ENCODE data around the gene ARID5B.
A peak's percentile ranks its signal among the peaks of the same experiment; 100 is the strongest.

ARID5B gene

GRCh38 chr10:61923210-61923949 lies 21.9 kb downstream of the ARID5B start:
- TF ChIP-seq CTCF (conservative IDR thresholded peaks at IDR 0.05; ENCODE audit: low read length): no peak
- H3K4me3 ChIP-seq (ENCODE audit: low read length): no peak overlapping the region
- peak; percentile 75 for DNase-seq (ENCODE audit: low read depth)

GRCh38 chr10:61923950-61924274 lies 22.4 kb downstream of the ARID5B start:
- DNase-seq (ENCODE audit: low read depth): no peak
- H3K4me3 ChIP-seq (ENCODE audit: low read length): no peak overlapping the region
- no peak for TF ChIP-seq CTCF (conservative IDR thresholded peaks at IDR 0.05; ENCODE audit: low read length)

- no peak overlapping the region for H3K4me3 ChIP-seq (ENCODE audit: low read length)
- no peak for TF ChIP-seq CTCF (conservative IDR thresholded peaks at IDR 0.05; ENCODE audit: low read length)
- no peak for DNase-seq (ENCODE audit: low read depth)
These were observed 28.1 kb downstream of the ARID5B start for GRCh38 chr10:61929555-61929954.

GRCh38 chr10:61931620-61932332 lies 30.3 kb downstream of the ARID5B start:
- H3K4me3 ChIP-seq (ENCODE audit: low read length): no peak overlapping the region
- DNase-seq (ENCODE audit: low read depth): no peak
- no peak for TF ChIP-seq CTCF (conservative IDR thresholded peaks at IDR 0.05; ENCODE audit: low read length)

GRCh38 chr10:61933859-61934555 lies 32.5 kb downstream of the ARID5B start:
- TF ChIP-seq CTCF (conservative IDR thresholded peaks at IDR 0.05; ENCODE audit: low read length): no peak
- H3K4me3 ChIP-seq (ENCODE audit: low read length): no peak overlapping the region
- no peak for DNase-seq (ENCODE audit: low read depth)

GRCh38 chr10:61935077-61935476 lies 33.6 kb downstream of the ARID5B start:
- no peak overlapping the region for H3K4me3 ChIP-seq (ENCODE audit: low read length)
- TF ChIP-seq CTCF (conservative IDR thresholded peaks at IDR 0.05; ENCODE audit: low read length): no peak
- peak; percentile 58 for DNase-seq (ENCODE audit: low read depth)
